OCI-LY1 (cell line): Measurements from ENCODE around the gene ENPP3.

Experiments used
- CTCF ChIP-seq: fragments of 200-600 bp; sonication (generic), shearing (Covaris generic); IDR thresholded peaks from 2 replicates; pipeline ENCODE4 v1.5.1; 2017; ENCODE audit warnings: mild to moderate bottlenecking, antibody characterized with exemption, low read length, moderate library complexity, mixed read lengths
- EZH2 ChIP-seq: fragments of 200-600 bp; sonication (generic), shearing (Covaris generic); IDR thresholded peaks from 2 replicates; pipeline ENCODE4 v1.8.0; 2017; ENCODE audit warnings: borderline replicate concordance, mixed run types, mild to moderate bottlenecking, antibody characterized with exemption, low read length, moderate library complexity, mixed read lengths

GRCh38 chr6:131646249-131646670 lies 9.2 kb downstream of the ENPP3 start:
- TF ChIP-seq CTCF (no peak), EZH2 (no peak)
